Neutrophil (primary cell): ENCODE measurements around the gene ACKR2.
A peak's percentile ranks its signal among the peaks of the same experiment; 100 is the strongest.

Source experiments
- H3K27ac ChIP-seq: fragments of 200-600 bp; sonication (generic); 2 replicates; pipeline ENCODE4 v1.5.1; 2016; ENCODE audit warnings: mild to moderate bottlenecking, moderate library complexity
- H3K27me3 ChIP-seq: fragments of 200-600 bp; sonication (generic); 2 replicates; pipeline ENCODE4 v1.6.0; 2016; ENCODE audit warnings: mild to moderate bottlenecking
- H3K36me3 ChIP-seq: fragments of 200-600 bp; sonication (generic); 2 replicates; pipeline ENCODE4 v1.5.1; 2017
- H3K4me1 ChIP-seq, 2 experiments: fragments of 200-600 bp in 1 of 2; sonication (generic) in 1 of 2; 1 replicate in 1 of 2; 2 replicates in 1 of 2; pipeline versions ENCODE4 v1.5.1 to v1.6.1; 2013 to 2016; ENCODE audit warnings: low read depth in 1 of 2, low read length in 1 of 2, mild to moderate bottlenecking in 1 of 2, moderate library complexity in 1 of 2; ENCODE audit not compliant: control insufficient read depth in 1 of 2, insufficient read depth in 1 of 2
- H3K4me3 ChIP-seq, 2 experiments: fragments of 200-600 bp in 1 of 2; sonication (generic) in 1 of 2; 1 replicate in 1 of 2; 2 replicates in 1 of 2; pipeline ENCODE4 v1.5.1; 2013 to 2016; ENCODE audit warnings: low read depth in 1 of 2, low read length in 1 of 2, mild to moderate bottlenecking in 1 of 2, moderate library complexity in 1 of 2
- H3K9me3 ChIP-seq: fragments of 200-600 bp; sonication (generic); 2 replicates; pipeline ENCODE4 v1.5.1; 2016
- TF ChIP-seq, protein P1 (sequence below): fragments of 200-600 bp; sonication (generic); IDR thresholded peaks from 2 replicates; pipeline ENCODE4 v1.5.1; 2016; ENCODE audit warnings: antibody characterized with exemption

ACKR2 gene

DNA sequence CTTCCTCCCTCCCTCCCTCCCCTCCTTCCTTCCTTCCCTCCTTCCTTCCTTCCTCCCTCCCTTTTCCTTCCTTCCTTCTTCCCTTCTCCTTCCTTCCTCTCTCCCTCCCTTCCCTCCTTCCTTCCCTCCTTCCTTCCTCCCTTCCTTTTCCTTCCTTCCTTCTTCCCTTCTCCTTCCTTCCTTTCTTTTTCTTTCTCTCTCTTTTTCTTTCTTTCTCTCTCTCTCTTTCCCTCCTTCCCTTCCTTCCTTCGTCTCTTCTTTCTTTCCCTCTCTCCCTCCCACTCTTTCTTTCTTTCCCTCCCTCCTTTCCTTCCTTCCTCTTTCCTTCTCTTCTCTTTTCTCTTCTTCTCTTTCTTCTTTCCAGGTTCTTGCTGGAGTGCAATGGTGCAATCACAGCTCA lies 94.8 kb downstream of the ACKR2 start:
- TF ChIP-seq, protein P1, sequence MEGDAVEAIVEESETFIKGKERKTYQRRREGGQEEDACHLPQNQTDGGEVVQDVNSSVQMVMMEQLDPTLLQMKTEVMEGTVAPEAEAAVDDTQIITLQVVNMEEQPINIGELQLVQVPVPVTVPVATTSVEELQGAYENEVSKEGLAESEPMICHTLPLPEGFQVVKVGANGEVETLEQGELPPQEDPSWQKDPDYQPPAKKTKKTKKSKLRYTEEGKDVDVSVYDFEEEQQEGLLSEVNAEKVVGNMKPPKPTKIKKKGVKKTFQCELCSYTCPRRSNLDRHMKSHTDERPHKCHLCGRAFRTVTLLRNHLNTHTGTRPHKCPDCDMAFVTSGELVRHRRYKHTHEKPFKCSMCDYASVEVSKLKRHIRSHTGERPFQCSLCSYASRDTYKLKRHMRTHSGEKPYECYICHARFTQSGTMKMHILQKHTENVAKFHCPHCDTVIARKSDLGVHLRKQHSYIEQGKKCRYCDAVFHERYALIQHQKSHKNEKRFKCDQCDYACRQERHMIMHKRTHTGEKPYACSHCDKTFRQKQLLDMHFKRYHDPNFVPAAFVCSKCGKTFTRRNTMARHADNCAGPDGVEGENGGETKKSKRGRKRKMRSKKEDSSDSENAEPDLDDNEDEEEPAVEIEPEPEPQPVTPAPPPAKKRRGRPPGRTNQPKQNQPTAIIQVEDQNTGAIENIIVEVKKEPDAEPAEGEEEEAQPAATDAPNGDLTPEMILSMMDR = no peak
- Histone ChIP-seq H3K9me3 (no peaks in the 10 kb centered on the region), H3K27me3 (peaks cover 52% of the 10 kb centered on the region), H3K4me3 (no peak overlapping the region), H3K36me3 (no peaks in the 10 kb centered on the region), H3K27ac (no peak overlapping the region), H3K4me1 (peaks cover 7 to 14% of the 10 kb centered on the region in 2 experiments)

DNA sequence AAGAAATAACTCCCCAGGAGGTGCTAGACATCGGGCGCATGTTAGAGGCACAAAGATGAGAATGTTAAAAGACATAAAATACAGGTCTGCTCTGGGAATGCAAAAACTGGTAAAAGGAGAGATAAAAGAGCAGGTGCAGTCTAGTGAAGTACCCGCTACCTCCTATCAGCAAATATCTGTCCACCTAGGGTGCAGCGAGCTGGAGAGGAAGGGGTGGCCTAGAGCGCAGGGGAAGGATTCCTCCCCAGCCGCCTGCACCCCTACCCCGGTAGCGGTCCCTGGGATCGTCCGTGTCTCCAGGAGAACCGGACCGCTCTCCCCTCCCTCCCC lies 96.5 kb downstream of the ACKR2 start:
- Histone ChIP-seq H3K27me3 (peaks cover 52% of the 10 kb centered on the region), H3K4me1 (peaks cover 7 to 14% of the 10 kb centered on the region in 2 experiments), H3K4me3 (no peak overlapping the region), H3K9me3 (no peaks in the 10 kb centered on the region), H3K36me3 (no peaks in the 10 kb centered on the region), H3K27ac (no peak overlapping the region)
- TF ChIP-seq, protein P1 = no peak

DNA sequence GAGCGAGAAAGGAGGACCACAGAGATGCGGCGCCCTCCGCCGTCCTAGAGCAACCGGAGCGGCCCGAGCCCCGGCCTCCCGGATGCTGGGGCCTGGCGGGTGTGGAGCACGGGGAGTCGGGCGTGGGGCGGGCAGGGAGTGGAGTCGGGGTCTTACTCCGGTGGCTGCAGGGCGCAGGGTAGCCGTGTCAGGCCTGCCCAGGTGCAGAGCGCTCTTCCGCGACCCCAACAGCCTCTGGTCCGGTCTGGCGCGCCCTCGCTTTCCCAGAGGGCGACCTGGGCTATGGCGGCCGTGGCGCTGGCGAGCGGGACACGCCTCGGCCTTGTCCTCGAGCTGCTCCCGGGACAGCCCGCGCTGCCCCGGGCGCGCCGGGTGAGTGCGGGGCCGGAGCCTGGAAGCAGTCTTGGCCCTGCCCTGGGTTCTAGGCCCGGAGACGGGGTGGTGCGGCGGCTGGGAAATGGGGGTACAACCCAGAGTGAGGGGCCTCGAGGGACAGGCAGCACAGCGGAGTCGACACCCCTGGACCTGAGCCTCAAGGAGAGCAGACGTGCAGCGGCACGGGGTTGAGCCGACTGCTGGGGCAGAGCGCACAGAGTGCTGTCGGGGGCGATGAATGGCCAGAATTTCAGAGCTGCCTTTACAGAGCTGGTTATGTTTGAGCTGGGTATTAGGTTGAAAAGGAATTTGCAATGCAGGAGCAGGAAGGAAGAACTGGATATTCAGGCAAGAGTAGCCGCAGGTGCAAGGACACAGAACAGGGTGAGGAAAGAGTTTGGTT lies 97.0 kb downstream of the ACKR2 start, which contains the start of gene ZNF662:
Gene ZNF662, plus strand, starts transcription at position 73 of the 778 bp plus-strand sequence. CDS start 1,973 bp downstream, outside the sequence.
- TF ChIP-seq, protein P1 = no peak
- H3K4me1 ChIP-seq = peaks cover 7 to 14% of the 10 kb centered on the region in 2 experiments
- no peaks in the 10 kb centered on the region for H3K36me3 ChIP-seq
- no peaks in the 10 kb centered on the region for H3K9me3 ChIP-seq
- peak within 1 kb of the TSS in 1 of 2 experiments; percentile 4 for H3K4me3 ChIP-seq
- peaks cover 52% of the 10 kb centered on the region for H3K27me3 ChIP-seq
- no peak within 1 kb of the TSS for H3K27ac ChIP-seq

DNA sequence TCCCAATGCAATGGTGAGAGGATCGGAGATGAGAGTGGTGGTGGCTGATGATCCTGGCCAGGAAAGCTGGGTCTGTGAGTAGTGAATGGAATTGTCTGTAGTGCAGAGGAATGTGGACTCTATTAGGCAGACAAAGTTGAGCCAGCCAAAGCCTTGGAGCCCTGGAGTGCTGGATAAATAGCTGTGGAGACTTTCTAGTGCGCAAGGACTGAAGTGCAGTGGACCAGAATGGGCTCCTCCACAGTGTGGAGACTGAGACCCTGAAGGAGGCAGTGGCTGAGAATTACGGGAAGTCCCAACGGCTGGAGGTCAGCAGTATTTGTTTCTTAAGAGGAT lies 97.6 kb downstream of the ACKR2 start:
- TF ChIP-seq, protein P1 = no peak
- no peaks in the 10 kb centered on the region for H3K36me3 ChIP-seq
- H3K4me1 ChIP-seq = peaks cover 7 to 14% of the 10 kb centered on the region in 2 experiments
- H3K27ac ChIP-seq = no peak overlapping the region
- no peaks in the 10 kb centered on the region for H3K9me3 ChIP-seq
- H3K4me3 ChIP-seq = peak overlapping the region in 1 of 2 experiments; percentile 4
- H3K27me3 ChIP-seq = peaks cover 52% of the 10 kb centered on the region

DNA sequence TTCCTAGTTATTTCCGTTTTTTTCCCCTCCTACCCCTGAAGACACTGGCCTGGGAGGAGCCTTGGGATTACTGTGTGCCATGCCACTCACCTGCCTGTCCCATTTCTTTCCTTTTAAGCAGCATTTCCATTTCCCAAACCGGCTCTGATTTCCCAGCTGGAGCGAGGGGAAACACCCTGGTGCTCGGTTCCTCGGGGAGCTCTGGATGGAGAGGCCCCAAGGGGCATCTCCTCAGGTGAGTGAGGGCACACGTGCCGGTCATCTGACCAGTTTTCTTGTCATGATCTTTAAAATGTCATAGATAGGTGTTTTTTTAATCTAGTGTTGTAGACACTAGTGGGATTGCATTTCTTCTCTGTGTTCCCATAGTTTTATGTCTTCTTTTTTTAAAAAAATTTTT lies 99.4 kb downstream of the ACKR2 start:
- Histone ChIP-seq H3K27me3 (peaks cover 46% of the 10 kb centered on the region), H3K4me3 (no peak overlapping the region), H3K9me3 (no peaks in the 10 kb centered on the region), H3K27ac (no peak overlapping the region), H3K4me1 (peaks cover 7 to 14% of the 10 kb centered on the region in 2 experiments), H3K36me3 (no peaks in the 10 kb centered on the region)
- TF ChIP-seq, protein P1 = no peak
